ENCODE results near the gene SYNJ2. TPM values are rescaled to one million over a fixed set of nuclear protein-coding genes. Genes with fewer than 3 reads are reported as not detected.

Gene SYNJ2
- polyA plus RNA-seq, 10 donors = 8.0 to 12.8 (median 9.7) TPM

DNA sequence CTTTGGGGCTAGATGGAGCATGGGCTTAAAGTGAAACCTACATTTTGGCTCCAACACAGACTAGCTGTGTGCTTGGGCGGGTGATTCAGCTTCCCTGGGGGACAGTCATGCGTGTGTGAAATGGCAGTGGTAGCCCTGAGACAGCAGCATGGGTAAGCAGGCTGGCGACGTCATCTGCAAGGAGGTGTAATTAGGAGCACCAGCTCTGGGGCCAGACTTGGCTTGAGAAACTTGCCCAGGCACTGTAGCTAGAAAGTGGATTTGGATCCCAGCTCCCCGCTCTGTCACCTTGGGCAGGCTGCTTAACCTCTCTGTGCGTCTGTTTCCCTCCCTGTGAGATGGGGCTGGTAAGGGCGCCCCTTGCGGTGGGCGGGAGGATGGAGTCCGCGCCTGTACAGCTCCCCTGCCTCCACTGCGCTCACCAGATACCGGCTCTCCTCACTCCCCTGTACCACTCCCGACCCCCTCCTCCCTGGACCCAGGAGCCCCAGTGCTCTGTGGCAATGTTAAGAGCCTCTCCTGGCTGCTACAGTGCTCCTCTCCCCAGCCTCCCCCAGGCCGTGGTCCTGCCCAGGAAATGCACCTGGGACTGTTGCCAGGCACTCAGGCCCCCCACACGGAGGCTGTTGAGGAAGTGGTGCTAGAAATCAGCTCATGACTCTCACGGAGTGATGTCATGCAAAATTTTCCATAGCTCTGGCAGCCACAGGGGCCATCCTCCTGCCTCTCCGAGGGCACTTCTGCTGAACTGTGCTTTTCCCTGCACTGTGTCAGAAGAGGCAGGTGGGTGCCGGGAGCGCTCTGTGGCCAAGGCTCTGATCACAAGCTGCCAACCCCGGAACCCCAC, 44.6 kb downstream of the SYNJ2 start:
- DNase-seq = peak; percentile 86 to 95 (median 94)

DNA sequence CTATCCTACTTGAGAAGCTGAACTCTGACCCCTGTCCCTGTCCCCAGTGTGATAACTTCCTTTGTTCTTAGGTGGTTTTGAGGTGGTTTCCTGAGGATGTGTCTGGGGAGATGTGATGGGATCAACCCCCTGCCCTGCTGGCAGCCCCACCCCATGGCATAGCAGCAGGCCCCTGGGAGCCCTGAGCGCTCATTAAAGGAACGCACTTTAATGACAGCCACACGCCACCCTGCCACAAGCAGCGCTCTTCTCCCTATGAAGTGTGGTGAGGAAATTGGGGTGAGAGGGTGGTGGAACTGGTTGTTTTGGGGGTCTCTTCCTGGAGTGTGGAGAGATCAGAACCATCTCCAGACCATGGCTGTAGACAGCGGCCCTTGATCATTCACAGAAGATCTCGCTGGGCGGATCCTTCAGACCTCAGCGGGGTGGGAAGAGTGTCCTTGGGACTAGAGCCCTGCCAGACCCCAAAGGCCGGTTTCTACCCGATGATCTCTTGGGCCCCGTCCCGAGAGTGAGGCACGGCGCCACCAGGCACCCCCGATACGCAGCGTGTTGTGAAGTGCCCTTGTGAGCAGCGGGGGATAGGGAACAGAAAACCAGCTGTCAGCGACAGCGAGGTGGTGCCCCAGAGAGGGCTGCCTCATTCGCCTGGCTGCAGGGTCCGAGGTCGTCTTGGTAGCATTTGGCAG, 45.4 kb downstream of the SYNJ2 start:
- DNase-seq = no peak

- peak in 1 of 3 donors; percentile 35 for DNase-seq
Measured at GRCh38 chr6:158027590-158028285, 46.1 kb downstream of the SYNJ2 start.

- no peak for DNase-seq
Measured at GRCh38 chr6:158028421-158028820, 46.8 kb downstream of the SYNJ2 start.

- no peak for DNase-seq
Measured at GRCh38 chr6:158028876-158029275, 47.2 kb downstream of the SYNJ2 start.

DNA sequence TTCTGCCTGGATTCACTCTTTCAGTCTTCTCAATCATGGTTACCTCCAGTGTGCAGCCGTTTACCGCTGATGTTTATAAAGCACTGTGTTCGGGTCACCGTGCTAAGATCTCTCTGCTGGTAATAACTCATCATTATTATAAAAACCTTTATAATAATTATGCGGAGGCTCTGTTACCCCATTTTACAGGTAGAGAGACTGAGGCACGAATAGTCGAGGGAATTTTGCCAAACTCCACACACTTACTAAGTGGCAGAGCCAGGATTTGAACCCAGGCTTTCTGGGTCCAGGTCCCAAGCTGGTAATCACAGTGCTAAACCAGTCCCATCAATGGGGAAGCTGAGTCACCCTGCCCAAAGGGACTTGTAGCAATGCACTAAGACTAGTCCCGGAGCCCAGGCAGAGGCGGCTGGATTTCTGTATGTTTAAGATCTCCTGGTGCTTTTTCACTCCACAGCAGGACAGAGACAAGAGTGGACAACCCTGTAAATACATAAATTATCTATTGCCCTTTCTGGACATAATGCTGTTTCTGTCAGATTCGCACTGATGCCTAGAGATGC, 48.1 kb downstream of the SYNJ2 start:
- DNase-seq = no peak

DNA sequence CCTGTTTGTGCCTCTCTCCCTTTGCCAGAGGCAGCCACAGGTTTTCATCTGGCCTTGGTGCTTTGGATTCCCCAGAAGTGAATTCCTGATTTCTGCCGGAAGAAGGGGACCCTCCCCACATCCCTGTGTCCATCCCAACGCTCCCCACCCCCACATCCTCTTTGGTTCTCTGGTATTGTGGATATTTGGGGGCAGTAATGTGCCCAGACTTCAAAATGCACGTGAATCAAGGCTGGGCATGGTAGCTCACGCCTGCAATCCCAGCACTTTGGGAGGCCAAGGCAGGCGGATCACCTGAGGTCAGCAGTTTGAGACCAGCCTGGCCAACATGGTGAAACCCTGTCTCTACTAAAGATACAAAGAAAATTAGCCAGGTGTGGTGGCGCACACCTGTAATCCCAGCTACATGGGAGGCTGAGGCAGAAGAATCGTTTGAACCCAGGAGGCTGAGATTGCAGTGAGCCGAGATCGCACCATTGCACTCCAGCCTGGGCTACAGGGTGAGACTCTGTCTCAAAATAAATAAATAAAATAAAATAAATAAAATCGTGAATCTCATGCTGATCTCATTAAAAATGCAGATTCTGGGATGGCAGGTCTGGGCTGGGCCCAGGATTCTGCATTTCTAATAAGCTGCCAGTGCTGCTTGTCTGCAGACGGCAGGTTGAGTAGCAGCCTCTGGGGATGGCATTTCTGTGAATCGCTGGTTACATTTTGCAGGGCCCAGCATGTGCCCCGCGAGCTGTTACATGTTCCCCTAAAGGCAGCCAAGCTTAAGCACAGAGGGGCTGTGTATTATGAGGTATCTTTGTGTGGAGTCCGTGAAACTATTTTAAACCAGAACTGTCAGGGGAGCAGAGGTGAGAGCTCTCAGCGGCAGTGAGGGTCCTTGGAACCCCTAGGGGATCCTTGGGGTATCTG, 49.0 kb downstream of the SYNJ2 start:
- no peak for DNase-seq

- peak; percentile 58 to 79 (median 64) for DNase-seq
Measured at GRCh38 chr6:158031381-158032353, 50.0 kb downstream of the SYNJ2 start.

- DNase-seq = no peak
Measured at GRCh38 chr6:158032354-158032733, 50.7 kb downstream of the SYNJ2 start.

GRCh38 chr6:158033077-158033750, 51.6 kb downstream of the SYNJ2 start:
- no peak for DNase-seq

- no peak for DNase-seq
Measured at GRCh38 chr6:158033751-158034702, 52.4 kb downstream of the SYNJ2 start.

GRCh38 chr6:158036261-158036660, 54.6 kb downstream of the SYNJ2 start:
- no peak for DNase-seq

- DNase-seq = no peak
Measured at GRCh38 chr6:158037021-158037420, 55.4 kb downstream of the SYNJ2 start.

DNA sequence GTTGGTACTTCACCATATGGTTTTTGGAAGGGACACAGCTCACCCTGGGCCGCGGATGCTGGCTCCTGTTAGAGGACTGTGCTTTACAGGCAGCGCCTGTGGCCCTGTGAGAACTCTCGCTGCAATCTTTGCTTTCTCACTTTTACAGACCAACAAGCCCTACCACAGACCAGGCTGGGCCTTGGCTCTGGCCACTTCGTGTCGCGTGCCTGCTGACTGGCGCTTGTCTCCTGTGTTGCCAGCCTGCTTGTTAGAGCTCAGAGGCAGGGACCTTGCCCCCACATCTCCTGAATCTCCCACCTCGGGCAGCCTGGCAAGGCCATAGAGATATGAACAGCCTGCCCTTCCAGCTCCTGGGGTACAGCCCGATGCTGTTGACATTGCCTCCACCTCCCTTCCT, 56.1 kb downstream of the SYNJ2 start:
- DNase-seq = no peak

DNA sequence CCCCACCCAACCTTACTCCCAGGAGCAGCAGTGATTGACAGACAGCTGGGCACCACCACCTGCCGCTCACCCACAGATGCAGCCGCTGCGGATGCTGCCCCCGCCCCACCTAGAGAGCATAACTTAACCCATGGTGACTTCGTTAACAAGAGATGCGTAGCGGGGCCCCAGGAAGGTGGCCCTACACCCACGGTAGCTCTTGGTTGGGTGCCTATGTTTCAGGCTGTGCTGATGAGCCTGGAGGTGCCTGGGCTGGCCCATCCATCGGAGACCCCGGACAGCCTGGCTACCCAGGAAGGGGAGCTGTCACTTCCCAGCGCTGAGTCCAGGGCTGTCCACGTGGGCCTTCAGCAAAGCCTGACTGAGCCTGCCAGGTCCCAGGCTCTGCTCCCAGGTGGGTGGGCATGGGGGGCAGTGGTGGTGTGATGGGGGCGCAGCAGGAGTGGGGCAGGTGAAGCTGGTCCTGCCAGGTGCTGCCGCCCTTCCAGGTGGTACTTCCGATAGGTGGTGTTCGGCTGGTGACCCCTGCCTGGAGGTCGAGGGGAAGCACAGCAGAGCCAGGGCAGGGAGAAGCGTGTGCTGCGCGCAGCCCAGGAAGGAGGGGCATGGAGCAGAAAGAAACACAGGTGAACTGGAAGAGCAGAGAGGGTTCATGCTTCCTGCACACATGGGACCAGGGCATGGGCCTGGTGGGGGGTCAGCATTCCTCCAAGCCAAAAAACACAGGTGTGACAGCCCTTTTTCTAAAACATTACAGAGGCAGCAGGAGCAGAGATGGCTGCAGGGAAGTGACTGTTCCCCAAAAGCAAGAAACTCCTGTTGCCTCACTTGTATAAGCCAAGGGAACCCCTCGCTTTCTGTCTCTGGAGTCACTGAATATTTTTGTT, 56.9 kb downstream of the SYNJ2 start:
- no peak for DNase-seq

DNA sequence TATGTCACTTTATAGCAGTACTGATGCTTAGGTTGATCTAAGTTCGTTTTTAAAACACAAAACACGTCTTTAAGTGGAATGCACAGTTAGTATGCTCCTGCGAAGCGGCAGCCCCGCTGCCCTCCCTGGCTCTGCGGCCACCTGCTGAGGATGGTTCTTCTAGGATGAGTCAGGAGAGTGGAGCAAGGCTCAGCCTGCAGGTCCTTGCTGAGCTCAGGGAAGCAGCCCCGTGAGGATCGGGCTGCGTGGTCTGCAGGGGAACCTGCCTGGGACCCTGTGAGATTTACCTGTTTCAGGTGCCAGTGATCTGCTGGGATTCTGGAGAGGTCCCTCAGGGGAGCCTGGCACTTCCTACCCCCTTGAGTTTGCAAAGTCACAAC, 57.5 kb downstream of the SYNJ2 start:
- no peak for DNase-seq

GRCh38 chr6:158039571-158040050, 57.9 kb downstream of the SYNJ2 start:
- no peak for DNase-seq

Measured in muscle of back (tissue), 11 donors.